DMS153 treated with DMSO at 0.1 percent for 48 hours (cell line): ENCODE data around the gene ESRRA.
"Not testable (repeated sequence)": the region's sequence is repeated elsewhere in the genome, so short reads cannot be mapped to it uniquely, and the experiment has no call there.

ENCODE experiments used
- DNase-seq: peaks from one replicate; lab custom pipeline; 2025; ENCODE audit not compliant: unreplicated experiment; lab: John Stamatoyannopoulos, UW

The ESRRA gene

GRCh38 chr11:64307795-64308194 is 2.5 kb downstream of the ESRRA start:
- not testable (repeated sequence) for DNase-seq

- DNase-seq: no peak
Observed at GRCh38 chr11:64312947-64313346, 7.6 kb downstream of the ESRRA start.

DNA sequence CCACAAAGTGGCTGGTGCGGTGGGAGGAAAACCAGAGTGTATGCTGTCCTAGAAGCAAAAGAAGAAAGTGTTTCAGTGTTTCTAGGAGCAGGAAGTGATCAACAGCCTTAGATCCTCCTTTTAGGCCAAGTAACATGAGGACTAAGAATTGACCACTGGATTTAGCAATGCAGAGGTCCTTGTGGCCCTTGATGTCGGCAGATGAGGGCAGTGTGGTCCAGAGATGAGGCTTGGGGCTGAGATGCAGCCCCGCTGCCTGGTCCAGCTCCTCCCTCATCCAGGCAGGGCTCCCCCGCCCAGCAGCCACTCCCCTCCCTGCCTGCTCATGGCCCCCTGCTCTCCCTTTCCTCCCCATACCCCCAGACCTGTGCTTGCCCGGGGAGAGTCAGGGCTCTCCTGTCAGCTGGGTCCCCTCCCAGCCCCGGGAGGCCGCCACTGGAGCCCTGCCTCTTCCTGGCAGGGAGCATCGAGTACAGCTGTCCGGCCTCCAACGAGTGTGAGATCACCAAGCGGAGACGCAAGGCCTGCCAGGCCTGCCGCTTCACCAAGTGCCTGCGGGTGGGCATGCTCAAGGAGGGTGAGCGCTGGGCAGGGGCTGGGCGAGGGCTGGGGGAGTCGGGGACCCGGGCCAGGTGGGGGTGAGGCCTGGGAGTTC is 8.3 kb downstream of the ESRRA start:
- DNase-seq: no peak

DNA sequence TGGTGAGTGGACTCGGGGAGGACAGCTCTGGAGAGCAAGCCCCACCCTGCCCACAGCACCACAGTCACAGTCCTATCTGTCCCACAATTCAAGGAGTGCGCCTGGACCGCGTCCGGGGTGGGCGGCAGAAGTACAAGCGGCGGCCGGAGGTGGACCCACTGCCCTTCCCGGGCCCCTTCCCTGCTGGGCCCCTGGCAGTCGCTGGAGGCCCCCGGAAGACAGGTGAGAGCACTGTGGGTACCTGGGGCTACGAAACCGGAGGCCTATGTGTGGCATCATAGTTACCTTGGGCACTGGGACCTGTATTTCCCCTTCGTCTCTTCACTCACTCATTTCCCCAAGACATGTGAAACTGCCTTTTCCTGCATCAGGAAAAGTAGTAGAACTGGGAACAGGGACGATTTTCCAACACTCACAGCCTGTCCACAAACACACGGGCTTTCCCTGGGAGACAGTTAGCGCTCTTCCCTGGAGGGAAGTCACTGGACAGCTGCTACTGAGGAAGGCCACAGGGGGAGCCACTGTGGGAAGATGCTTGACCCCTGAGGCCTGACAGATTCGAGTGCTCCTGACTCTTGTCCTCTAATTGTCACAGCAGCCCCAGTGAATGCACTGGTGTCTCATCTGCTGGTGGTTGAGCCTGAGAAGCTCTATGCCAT is 9.0 kb downstream of the ESRRA start:
- no peak for DNase-seq

GRCh38 chr11:64314805-64315561 is 9.7 kb downstream of the ESRRA start:
- DNase-seq: no peak

DNA sequence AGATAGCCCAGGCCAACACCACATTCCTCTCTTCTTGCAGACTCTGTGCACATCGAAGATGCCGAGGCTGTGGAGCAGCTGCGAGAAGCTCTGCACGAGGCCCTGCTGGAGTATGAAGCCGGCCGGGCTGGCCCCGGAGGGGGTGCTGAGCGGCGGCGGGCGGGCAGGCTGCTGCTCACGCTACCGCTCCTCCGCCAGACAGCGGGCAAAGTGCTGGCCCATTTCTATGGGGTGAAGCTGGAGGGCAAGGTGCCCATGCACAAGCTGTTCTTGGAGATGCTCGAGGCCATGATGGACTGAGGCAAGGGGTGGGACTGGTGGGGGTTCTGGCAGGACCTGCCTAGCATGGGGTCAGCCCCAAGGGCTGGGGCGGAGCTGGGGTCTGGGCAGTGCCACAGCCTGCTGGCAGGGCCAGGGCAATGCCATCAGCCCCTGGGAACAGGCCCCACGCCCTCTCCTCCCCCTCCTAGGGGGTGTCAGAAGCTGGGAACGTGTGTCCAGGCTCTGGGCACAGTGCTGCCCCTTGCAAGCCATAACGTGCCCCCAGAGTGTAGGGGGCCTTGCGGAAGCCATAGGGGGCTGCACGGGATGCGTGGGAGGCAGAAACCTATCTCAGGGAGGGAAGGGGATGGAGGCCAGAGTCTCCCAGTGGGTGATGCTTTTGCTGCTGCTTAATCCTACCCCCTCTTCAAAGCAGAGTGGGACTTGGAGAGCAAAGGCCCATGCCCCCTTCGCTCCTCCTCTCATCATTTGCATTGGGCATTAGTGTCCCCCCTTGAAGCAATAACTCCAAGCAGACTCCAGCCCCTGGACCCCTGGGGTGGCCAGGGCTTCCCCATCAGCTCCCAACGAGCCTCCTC is 10.6 kb downstream of the ESRRA start:
- not testable (repeated sequence) for DNase-seq

DNA sequence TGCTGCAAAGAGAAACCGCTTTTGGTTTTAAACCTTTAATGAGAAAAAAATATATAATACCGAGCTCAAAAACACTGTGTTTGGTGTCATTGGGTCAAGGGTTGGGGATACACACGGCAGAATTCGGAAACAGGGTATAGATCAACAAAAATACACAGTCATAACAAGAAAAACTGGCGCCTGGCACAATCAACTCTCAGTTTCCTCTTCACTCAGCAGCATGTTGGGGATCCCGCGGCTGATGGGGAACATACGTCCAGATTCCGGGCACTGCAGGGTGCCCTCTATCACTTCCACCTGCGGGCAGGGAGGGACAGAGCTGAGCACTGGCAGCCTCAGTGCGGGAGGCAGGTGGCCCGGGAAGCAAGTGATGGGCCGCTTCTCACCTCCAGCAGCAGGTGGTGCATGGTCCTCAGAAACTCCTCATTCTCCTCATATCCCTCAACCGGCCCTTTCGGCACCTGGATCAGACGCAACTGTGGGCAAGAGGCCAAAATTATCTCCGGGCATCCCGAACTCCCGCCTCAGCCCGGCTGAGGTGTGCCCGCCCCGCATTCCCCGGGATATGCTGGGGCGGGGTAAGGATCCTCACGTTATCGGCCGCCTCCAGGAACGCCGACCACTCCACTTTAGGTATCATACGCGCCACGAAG is 11.5 kb downstream of the ESRRA start:
- DNase-seq: no peak

DNA sequence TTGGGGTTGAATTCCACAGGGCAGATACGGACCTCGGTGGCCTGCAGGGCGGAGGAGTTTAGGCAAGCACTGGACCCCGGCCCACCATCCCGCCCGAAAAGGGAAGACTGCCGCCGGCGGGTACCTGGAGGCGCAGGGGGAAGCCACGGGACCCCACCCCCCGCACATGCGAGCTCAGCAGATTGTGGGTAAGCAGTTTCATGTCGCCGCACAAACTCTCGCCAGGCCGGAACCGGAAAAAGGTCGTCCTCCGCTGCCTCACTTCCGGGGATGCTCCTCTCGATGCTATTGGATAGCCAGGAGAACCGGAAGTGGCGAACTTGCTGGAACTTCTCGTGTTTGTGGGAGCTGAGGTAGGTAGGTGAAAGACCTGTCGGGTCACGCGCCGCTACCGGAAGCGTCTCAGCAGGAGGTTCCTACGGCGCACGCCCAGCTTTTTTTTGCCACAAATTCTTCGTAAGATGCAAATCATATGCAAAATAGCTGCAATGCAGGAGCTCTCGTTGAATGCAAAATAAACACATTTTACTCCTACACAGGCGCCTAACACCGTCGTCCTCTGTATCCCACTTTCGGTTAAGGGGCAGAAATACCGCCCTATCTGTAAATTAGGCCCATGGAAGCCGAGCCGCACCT is 12.1 kb downstream of the ESRRA start, which contains the start of gene TRMT112:
Gene TRMT112 (minus strand): TSS at position 235 of the 636 bp plus-strand sequence. CDS start 33 bp downstream, at position 202.
- peak; percentile 90 for DNase-seq

GRCh38 chr11:64317961-64318765 is 12.8 kb downstream of the ESRRA start, which contains the start of gene PRDX5:
PRDX5 (plus strand) TSS chr11:64318121; CDS start chr11:64318216, 95 bp downstream.
- DNase-seq: peak; percentile 97

GRCh38 chr11:64318766-64319761 is 13.7 kb downstream of the ESRRA start:
- DNase-seq: no peak

DNA sequence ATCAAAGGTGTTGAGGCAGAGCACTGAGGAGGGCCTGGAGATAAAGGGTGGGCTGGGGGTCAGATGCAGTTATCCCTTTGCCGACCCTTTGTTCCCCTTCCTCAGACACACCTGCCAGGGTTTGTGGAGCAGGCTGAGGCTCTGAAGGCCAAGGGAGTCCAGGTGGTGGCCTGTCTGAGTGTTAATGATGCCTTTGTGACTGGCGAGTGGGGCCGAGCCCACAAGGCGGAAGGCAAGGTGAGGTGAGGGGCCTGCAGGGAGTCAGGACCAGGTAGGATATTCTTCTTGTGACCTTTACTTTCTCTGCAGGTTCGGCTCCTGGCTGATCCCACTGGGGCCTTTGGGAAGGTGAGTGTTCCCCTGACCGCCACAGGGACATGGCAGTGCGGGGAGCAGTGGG is 15.2 kb downstream of the ESRRA start:
- no peak for DNase-seq

DNA sequence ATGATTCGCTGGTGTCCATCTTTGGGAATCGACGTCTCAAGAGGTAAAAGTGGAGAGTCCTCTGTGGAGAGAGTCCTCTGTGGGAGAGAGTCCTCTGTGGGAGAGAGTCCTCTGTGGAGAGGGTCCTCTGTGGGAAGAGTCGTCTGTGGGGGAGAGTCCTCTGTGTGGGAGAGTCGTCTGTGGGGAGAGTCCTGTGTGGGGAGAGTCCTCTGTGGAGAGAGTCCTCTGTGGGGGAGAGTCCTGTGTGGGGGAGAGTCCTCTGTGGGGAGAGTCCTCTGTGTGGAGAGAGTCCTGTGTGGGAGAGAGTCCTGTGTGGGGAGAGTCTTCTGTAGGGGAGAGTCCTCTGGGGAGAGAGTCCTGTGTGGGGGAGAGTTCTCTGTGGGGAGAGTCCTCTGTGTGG is 15.7 kb downstream of the ESRRA start:
- no peak for DNase-seq

DNA sequence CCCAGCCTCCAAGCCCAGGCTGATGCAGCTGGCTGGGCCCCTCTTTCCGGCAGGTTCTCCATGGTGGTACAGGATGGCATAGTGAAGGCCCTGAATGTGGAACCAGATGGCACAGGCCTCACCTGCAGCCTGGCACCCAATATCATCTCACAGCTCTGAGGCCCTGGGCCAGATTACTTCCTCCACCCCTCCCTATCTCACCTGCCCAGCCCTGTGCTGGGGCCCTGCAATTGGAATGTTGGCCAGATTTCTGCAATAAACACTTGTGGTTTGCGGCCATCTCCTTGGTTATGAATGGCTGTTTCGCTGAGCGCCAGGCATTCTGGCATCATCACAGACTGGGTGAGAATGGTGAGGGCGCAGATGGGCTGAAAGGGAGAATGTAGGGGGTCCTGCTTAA is 16.2 kb downstream of the ESRRA start:
- no peak for DNase-seq

DNA sequence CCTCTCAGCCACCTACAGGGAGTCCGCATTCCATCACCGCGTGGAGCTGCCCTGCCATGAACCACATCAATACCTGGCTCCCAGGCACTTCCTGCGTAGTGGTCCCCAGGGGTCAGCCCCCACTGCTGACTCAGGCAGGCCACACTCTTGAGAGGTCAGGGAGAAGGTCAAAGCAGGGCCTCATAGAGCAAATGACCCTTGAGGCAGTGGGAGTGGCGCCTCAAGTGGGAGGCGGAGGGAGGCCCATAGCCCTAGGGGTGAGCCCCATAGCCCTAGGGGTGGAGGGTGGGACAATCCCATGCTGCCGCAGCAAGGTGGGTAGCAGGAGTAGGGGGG is 17.6 kb downstream of the ESRRA start:
- no peak for DNase-seq

DNA sequence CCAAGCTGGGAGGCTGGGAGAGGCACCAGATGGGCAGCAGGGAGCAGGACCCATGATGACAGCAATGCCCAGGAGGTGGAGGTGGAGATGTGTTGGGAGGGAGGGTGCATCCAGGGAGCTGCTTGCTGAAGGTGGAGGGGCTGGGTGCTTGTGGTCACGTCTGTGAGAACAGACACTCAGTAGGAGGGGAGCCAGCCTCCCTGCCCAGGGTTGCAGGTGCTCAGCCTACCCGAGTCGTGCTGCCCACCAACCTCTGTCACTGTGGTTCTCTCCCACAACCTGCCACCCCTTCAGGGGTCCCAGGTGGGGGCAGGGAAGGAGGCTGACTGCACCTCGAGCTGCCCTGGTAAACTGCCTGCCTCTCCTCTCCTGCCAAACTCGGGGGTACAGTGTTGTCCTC is 18.0 kb downstream of the ESRRA start:
- no peak for DNase-seq

DNA sequence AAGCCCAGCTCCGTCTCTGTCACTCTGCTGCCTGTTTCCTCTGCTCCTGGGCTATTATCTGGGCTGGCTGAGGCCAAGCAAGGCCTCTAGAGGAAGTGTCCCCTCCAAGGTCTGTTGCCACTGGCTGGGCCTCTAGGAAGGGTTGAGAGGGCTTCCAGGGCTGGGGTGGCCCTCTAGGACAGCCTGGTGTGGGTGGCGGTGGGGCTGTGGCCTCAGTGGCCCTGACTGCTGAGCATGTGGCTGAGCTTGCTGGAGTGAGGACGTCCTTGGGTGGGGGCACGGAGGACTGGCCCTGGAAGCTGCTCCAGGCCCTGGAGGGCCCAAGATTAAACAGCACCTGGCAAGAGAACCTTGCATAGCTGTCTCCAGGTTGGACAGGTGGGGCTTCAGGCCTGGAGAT is 18.7 kb downstream of the ESRRA start:
- not testable (repeated sequence) for DNase-seq

- DNase-seq: no peak
Observed at GRCh38 chr11:64324692-64325469, 19.6 kb downstream of the ESRRA start.
